ENCODE results near the gene RPAP2.

- TF ChIP-seq TEAD4 (IDR thresholded peaks at IDR 0.05) (no peak), NFIC (IDR thresholded peaks at IDR 0.05) (no peak), REST (IDR thresholded peaks at IDR 0.05; ENCODE audit: low read depth) (no peak), TCF12 (IDR thresholded peaks at IDR 0.05; ENCODE audit: low read depth) (no peak), EP300 (IDR thresholded peaks at IDR 0.05; ENCODE audit: borderline replicate concordance) (no peak), MAX (IDR thresholded peaks at IDR 0.05) (no peak), FOXM1 (IDR thresholded peaks at IDR 0.05; ENCODE audit: borderline replicate concordance, low read depth) (no peak)
Observed at GRCh38 chr1:92327794-92328193, 28.9 kb downstream of the RPAP2 start.

Measured in Ishikawa (cell line).